H9 (cell line): ENCODE data around the gene CDH23. TPM values are rescaled to one million over a fixed set of nuclear protein-coding genes. Genes with fewer than 3 reads are reported as not detected.

Experiments
- DNase-seq: peaks from one replicate; pipeline ENCODE4 v3.0.0-alpha.2; 2017
- H2AFZ ChIP-seq: one replicate; pipeline ENCODE4 v1.6.1; 2013; ENCODE audit warnings: mild to moderate bottlenecking, low read length, control low read depth, moderate library complexity
- H2AK5ac ChIP-seq: 2 replicates; pipeline ENCODE4 v1.6.1; 2013; ENCODE audit warnings: low read length, control low read depth, mixed read lengths; ENCODE audit not compliant: insufficient read length
- H2BK120ac ChIP-seq: one replicate; pipeline ENCODE4 v1.6.1; 2013; ENCODE audit warnings: low read depth, mild to moderate bottlenecking, low read length, control low read depth, inconsistent platforms; ENCODE audit not compliant: poor library complexity, severe bottlenecking
- H2BK12ac ChIP-seq: 2 replicates; pipeline ENCODE4 v1.6.1; 2013; ENCODE audit warnings: low read length, control low read depth, mixed read lengths, low read depth; ENCODE audit not compliant: insufficient read length
- H2BK15ac ChIP-seq: 2 replicates; pipeline ENCODE4 v1.6.1; 2013; ENCODE audit warnings: low read depth, low read length, control low read depth
- H2BK20ac ChIP-seq: one replicate; pipeline ENCODE4 v1.6.1; 2013; ENCODE audit warnings: low read depth, mild to moderate bottlenecking, low read length, control low read depth, inconsistent platforms; ENCODE audit not compliant: poor library complexity, severe bottlenecking
- H2BK5ac ChIP-seq: 2 replicates; pipeline ENCODE4 v1.6.1; 2013; ENCODE audit warnings: low read length, control low read depth, mixed read lengths; ENCODE audit not compliant: insufficient read length
- H3K14ac ChIP-seq: 2 replicates; pipeline ENCODE4 v1.6.1; 2013; ENCODE audit warnings: low read length, control low read depth; ENCODE audit not compliant: insufficient read depth
- H3K18ac ChIP-seq: 2 replicates; pipeline ENCODE4 v1.6.1; 2013; ENCODE audit warnings: low read depth, mild to moderate bottlenecking, mixed read lengths, low read length, control low read depth; ENCODE audit not compliant: insufficient read length
- H3K23ac ChIP-seq: 2 replicates; pipeline ENCODE4 v1.6.1; 2013; ENCODE audit warnings: low read length, control low read depth, mixed read lengths, low read depth; ENCODE audit not compliant: insufficient read length
- H3K23me2 ChIP-seq: 2 replicates; pipeline ENCODE4 v1.6.1; 2013; ENCODE audit warnings: low read depth, mild to moderate bottlenecking, mixed read lengths, low read length, control low read depth; ENCODE audit not compliant: insufficient read length, poor library complexity, severe bottlenecking
- H3K27ac ChIP-seq: 2 replicates; pipeline ENCODE4 v1.5.1; 2013; ENCODE audit warnings: low read length, control low read depth, mixed read lengths, low read depth; ENCODE audit not compliant: insufficient read length
- H3K27me3 ChIP-seq: 2 replicates; pipeline ENCODE4 v1.6.1; 2013; ENCODE audit warnings: low read length, control low read depth, inconsistent platforms; ENCODE audit not compliant: insufficient read depth
- H3K4ac ChIP-seq: 2 replicates; pipeline ENCODE4 v1.6.1; 2013; ENCODE audit warnings: low read depth, mild to moderate bottlenecking, control low read depth, inconsistent platforms, low read length, moderate library complexity
- H3K4me1 ChIP-seq: 2 replicates; pipeline ENCODE4 v1.6.1; 2013; ENCODE audit warnings: low read length, control low read depth, inconsistent platforms; ENCODE audit not compliant: insufficient read depth
- H3K4me2 ChIP-seq: 2 replicates; pipeline ENCODE4 v1.6.1; 2013; ENCODE audit warnings: low read length, control low read depth, mixed read lengths; ENCODE audit not compliant: insufficient read length, insufficient read depth
- H3K56ac ChIP-seq: 2 replicates; pipeline ENCODE4 v1.6.1; 2013; ENCODE audit warnings: low read depth, mild to moderate bottlenecking, mixed read lengths, low read length, control low read depth; ENCODE audit not compliant: insufficient read length
- H3K79me1 ChIP-seq: 2 replicates; pipeline ENCODE4 v1.6.1; 2013; ENCODE audit warnings: low read depth, mild to moderate bottlenecking, moderate library complexity, low read length, control low read depth, inconsistent platforms; ENCODE audit not compliant: insufficient read depth, poor library complexity, severe bottlenecking
- H3K79me2 ChIP-seq: 2 replicates; pipeline ENCODE4 v1.6.1; 2013; ENCODE audit warnings: low read length, control low read depth, inconsistent platforms; ENCODE audit not compliant: insufficient read depth
- H3K9ac ChIP-seq: 2 replicates; pipeline ENCODE4 v1.6.1; 2013; ENCODE audit warnings: low read length, control low read depth, mixed read lengths; ENCODE audit not compliant: insufficient read length; ENCODE audit errors: extremely low read depth
- H3K9me3 ChIP-seq: one replicate; pipeline ENCODE4 v1.6.1; 2013; ENCODE audit warnings: low read depth, low read length, inconsistent platforms; ENCODE audit not compliant: control insufficient read depth
- H3T11ph ChIP-seq: one replicate; pipeline ENCODE4 v1.6.1; 2013; ENCODE audit warnings: mild to moderate bottlenecking, low read length, control low read depth, inconsistent platforms
- H4K20me1 ChIP-seq: one replicate; pipeline ENCODE4 v1.6.1; 2013; ENCODE audit not compliant: control insufficient read depth, insufficient read length, insufficient read depth
- H4K5ac ChIP-seq: 2 replicates; pipeline ENCODE4 v1.6.1; 2013; ENCODE audit warnings: low read depth, mild to moderate bottlenecking, mixed read lengths, low read length, control low read depth; ENCODE audit not compliant: insufficient read length
- H4K8ac ChIP-seq: replicated peaks from 2 replicates; pipeline ENCODE4 v1.6.1; 2013; ENCODE audit warnings: low read length, control low read depth, mixed read lengths, low read depth; ENCODE audit not compliant: insufficient read length
- H4K91ac ChIP-seq: 2 replicates; pipeline ENCODE4 v1.6.1; 2013; ENCODE audit warnings: low read depth, mild to moderate bottlenecking, moderate library complexity, mixed read lengths, low read length, control low read depth; ENCODE audit not compliant: insufficient read length
- H3K27ac Mint-ChIP-seq, 3 experiments: 2 replicates in 2 of 3; 3 replicates in 1 of 3; pipeline ENCODE4 v1.8.0; 2020 to 2021; ENCODE audit warnings: mixed read lengths in 3 of 3, mild to moderate bottlenecking in 1 of 3, moderate library complexity in 1 of 3
- H3K27me3 Mint-ChIP-seq: 2 replicates; pipeline ENCODE4 v1.8.0; 2021; ENCODE audit warnings: low read depth, mild to moderate bottlenecking, moderate library complexity, mixed read lengths
- H3K36me3 Mint-ChIP-seq, 3 experiments: 2 replicates in 2 of 3; 3 replicates in 1 of 3; pipeline ENCODE4 v1.8.0; 2020 to 2021; ENCODE audit warnings: low read depth in 3 of 3, mixed read lengths in 3 of 3; ENCODE audit not compliant: insufficient read depth in 1 of 3
- H3K4me1 Mint-ChIP-seq, 2 experiments: 2 replicates each; pipeline ENCODE4 v1.8.0; 2020; ENCODE audit warnings: mixed read lengths in 2 of 2
- H3K4me3 Mint-ChIP-seq, 2 experiments: 2 replicates in 1 of 2; 3 replicates in 1 of 2; pipeline ENCODE4 v1.8.0; 2020 to 2021; ENCODE audit warnings: mild to moderate bottlenecking in 2 of 2, mixed read lengths in 2 of 2, moderate library complexity in 1 of 2
- H3K9me3 Mint-ChIP-seq, 2 experiments: 2 replicates in 1 of 2; 3 replicates in 1 of 2; pipeline ENCODE4 v1.8.0; 2020; ENCODE audit warnings: mild to moderate bottlenecking in 2 of 2, mixed read lengths in 2 of 2, moderate library complexity in 1 of 2
- WGBS: extraction: QIAGEN DNeasy Blood & Tissue Kit; methylation state at CpG from one replicate; pipeline ENCODE4 v1.1.7; 2013; ENCODE audit warnings: missing lambda C conversion rate, low lambda C conversion rate, mixed read lengths; ENCODE audit not compliant: insufficient read length; ENCODE audit errors: extremely low coverage; 5-methylcytosine and 5-hydroxymethylcytosine counted together
- total RNA-seq: library from RNA; stranded (reverse); gene quantifications from 2 replicates; pipeline ENCODE4 v1.2.1, GENCODE V29; 2021
- TF ChIP-seq, protein P1 (sequence below): fragments of 200-600 bp; sonication (generic); conservative IDR thresholded peaks from 3 replicates; pipeline ENCODE4 v1.8.0; 2021; ENCODE audit warnings: antibody characterized with exemption, mild to moderate bottlenecking

Gene CDH23
- total RNA-seq, 1 experiment from 2014 or later, result 2.1 TPM

DNA sequence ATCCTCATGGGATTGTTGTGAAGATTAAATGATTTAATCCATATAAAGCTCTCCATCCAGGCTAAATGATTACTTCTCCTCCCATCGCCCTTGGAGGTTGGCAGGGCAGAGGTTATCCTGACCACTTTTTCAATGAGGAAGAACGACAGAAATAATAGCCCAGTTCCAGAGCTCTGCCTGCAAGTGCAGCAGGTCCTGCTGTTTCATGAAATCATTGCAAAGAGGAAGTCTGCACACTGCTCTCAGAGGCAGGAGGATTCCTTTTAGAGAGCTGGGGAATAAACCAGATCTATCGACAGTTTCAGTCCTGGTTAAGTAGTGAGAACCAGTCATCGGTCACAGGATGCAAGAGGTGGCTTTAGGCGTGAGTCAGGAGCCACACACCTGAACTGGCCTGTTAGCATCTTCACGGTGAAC is 25.0 kb upstream of the CDH23 start:
- H2BK120ac ChIP-seq, result no peak overlapping the region
- no peaks in the 10 kb centered on the region for H3K79me1 ChIP-seq
- Mint-ChIP-seq H3K36me3 (no peaks in the 10 kb centered on the region), H3K27ac (no peak overlapping the region), H3K27me3 (peaks cover 19% of the 10 kb centered on the region), H3K9me3 (no peaks in the 10 kb centered on the region), H3K4me1 (no peaks in the 10 kb centered on the region), H3K4me3 (no peak overlapping the region)
- H3K4me2 ChIP-seq, result no peak overlapping the region
- no peak overlapping the region for H4K5ac ChIP-seq
- WGBS, result no CpG with 5 or more reads among the region's 6 CpGs
- DNase-seq, result no peak
- H2BK20ac ChIP-seq, result no peak overlapping the region
- H4K8ac ChIP-seq, result no peak overlapping the region
- no peak overlapping the region for H4K91ac ChIP-seq
- no peak overlapping the region for H3K9ac ChIP-seq
- H2BK15ac ChIP-seq, result no peak overlapping the region
- no peak overlapping the region for H3K23ac ChIP-seq
- H3K56ac ChIP-seq, result no peak overlapping the region
- H3K27me3 ChIP-seq, result no peaks in the 10 kb centered on the region
- no peak overlapping the region for H2BK5ac ChIP-seq
- no peak overlapping the region for H3K4ac ChIP-seq
- no peak overlapping the region for H3K14ac ChIP-seq
- H3T11ph ChIP-seq, result no peak overlapping the region
- H3K4me1 ChIP-seq, result no peaks in the 10 kb centered on the region
- no peak overlapping the region for H3K18ac ChIP-seq
- H2BK12ac ChIP-seq, result no peak overlapping the region
- H3K79me2 ChIP-seq, result no peaks in the 10 kb centered on the region
- H3K23me2 ChIP-seq, result no peaks in the 10 kb centered on the region
- H2AFZ ChIP-seq, result no peak overlapping the region
- TF ChIP-seq, protein P1, sequence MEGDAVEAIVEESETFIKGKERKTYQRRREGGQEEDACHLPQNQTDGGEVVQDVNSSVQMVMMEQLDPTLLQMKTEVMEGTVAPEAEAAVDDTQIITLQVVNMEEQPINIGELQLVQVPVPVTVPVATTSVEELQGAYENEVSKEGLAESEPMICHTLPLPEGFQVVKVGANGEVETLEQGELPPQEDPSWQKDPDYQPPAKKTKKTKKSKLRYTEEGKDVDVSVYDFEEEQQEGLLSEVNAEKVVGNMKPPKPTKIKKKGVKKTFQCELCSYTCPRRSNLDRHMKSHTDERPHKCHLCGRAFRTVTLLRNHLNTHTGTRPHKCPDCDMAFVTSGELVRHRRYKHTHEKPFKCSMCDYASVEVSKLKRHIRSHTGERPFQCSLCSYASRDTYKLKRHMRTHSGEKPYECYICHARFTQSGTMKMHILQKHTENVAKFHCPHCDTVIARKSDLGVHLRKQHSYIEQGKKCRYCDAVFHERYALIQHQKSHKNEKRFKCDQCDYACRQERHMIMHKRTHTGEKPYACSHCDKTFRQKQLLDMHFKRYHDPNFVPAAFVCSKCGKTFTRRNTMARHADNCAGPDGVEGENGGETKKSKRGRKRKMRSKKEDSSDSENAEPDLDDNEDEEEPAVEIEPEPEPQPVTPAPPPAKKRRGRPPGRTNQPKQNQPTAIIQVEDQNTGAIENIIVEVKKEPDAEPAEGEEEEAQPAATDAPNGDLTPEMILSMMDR, result no peak
- H3K27ac ChIP-seq, result no peak overlapping the region
- no peaks in the 10 kb centered on the region for H4K20me1 ChIP-seq
- H3K9me3 ChIP-seq, result no peaks in the 10 kb centered on the region
- H2AK5ac ChIP-seq, result no peak overlapping the region
